Measurements from ENCODE around the gene ABLIM2. TPM values are rescaled to one million over a fixed set of nuclear protein-coding genes. Genes with fewer than 3 reads are reported as not detected.

The ABLIM2 gene
- total and polyA plus RNA-seq, 2 donors (not counting 1 experiment from before 2014, with no cell fraction given) = 3.3 to 79.0 TPM

- no peak for TF ChIP-seq EZH2 (IDR thresholded peaks at IDR 0.05; ENCODE audit: borderline replicate concordance, insufficient read depth, low read depth, low read length, poor library complexity, severe bottlenecking)
- no peak for TF ChIP-seq CTCF (IDR thresholded peaks at IDR 0.05)
- Histone ChIP-seq H4K20me1 (ENCODE audit: control insufficient read depth, insufficient read depth, low read length, poor library complexity, severe bottlenecking) (no peaks in the 10 kb centered on the region), H3K4me2 (replicated peaks; ENCODE audit: low read depth, low read length, poor library complexity, severe bottlenecking) (no peak overlapping the region), H3K27ac (ENCODE audit: low read length in 2 of 2) (no peak overlapping the region), H3K9me3 (ENCODE audit: control extremely low read depth in 1 of 3, control insufficient read depth in 2 of 3, insufficient read depth in 1 of 3, low read length in 2 of 3) (no peaks in the 10 kb centered on the region), H2AFZ (ENCODE audit: insufficient read depth, low read depth, low read length, poor library complexity, severe bottlenecking) (no peak overlapping the region), H3K9ac (ENCODE audit: low read length) (no peak overlapping the region), H3K27me3 (replicated peaks in 1 of 4; ENCODE audit: control extremely low read depth in 1 of 4, control insufficient read depth in 3 of 4, insufficient read depth in 4 of 4, low read length in 3 of 4) (peaks cover 0 to 4% (median 0%) of the 10 kb centered on the region in 4 experiments), H3K79me2 (ENCODE audit: control insufficient read depth, insufficient read depth, low read length) (no peaks in the 10 kb centered on the region), H3K4me1 (ENCODE audit: control insufficient read depth in 2 of 2, insufficient read depth in 2 of 2, low read length in 2 of 2) (no peaks in the 10 kb centered on the region), H3K4me3 (ENCODE audit: control extremely low read depth in 1 of 5, extremely low read depth in 1 of 5, insufficient read depth in 1 of 5, low read depth in 2 of 5, low read length in 4 of 5) (no peak overlapping the region), H3K36me3 (replicated peaks in 1 of 2; ENCODE audit: control extremely low read depth in 1 of 2, control insufficient read depth in 1 of 2, extremely low read depth in 1 of 2, insufficient read depth in 2 of 2, low read length in 1 of 2) (no peaks in the 10 kb centered on the region)
- Mint-ChIP-seq H3K9me3 (ENCODE audit: insufficient read depth) (no peaks in the 10 kb centered on the region), H3K27me3 (peaks cover 10% of the 10 kb centered on the region), H3K4me3 (no peak overlapping the region), H3K27ac (no peak overlapping the region), H3K4me1 (peaks cover 5% of the 10 kb centered on the region)
- intact Hi-C loops (cut with micrococcal nuclease) = no loop called here
- peak; percentile 83 for ATAC-seq (ENCODE audit: low read depth)
- CTCF ChIA-PET = interaction anchor here (1.2 to 1.9 kb wide), 2 partner anchors 8 to 26 kb away, joined by 3 to 5 read pairs; partner anchors contain the start of gene ABLIM2
- no peak for DNase-seq
- POLR2A ChIA-PET = interaction anchor here (1.4 kb wide), 1 partner anchor 49 kb away, joined by 3 read pairs; the partner anchor contains the start of gene SH3TC1
- 86% methylated on average over 24 of the region's 29 CpGs for WGBS (ENCODE audit: insufficient coverage)
Measured at GRCh38 chr4:8150152-8151090, 8.2 kb downstream of the ABLIM2 start.

GRCh38 chr4:8149664-8150063, 8.9 kb downstream of the ABLIM2 start:
- no peak for ATAC-seq (ENCODE audit: low read depth)
- peaks cover 8% of the 10 kb centered on the region for H3K27me3 Mint-ChIP-seq

More at GRCh38 chr4:8149664-8150063, 8.9 kb downstream of the ABLIM2 start:
- Histone ChIP-seq H2AFZ (ENCODE audit: insufficient read depth, low read depth, low read length, poor library complexity, severe bottlenecking) (no peak overlapping the region), H3K9me3 (ENCODE audit: control extremely low read depth in 1 of 3, control insufficient read depth in 2 of 3, insufficient read depth in 1 of 3, low read length in 2 of 3) (no peaks in the 10 kb centered on the region), H3K4me3 (ENCODE audit: control extremely low read depth in 1 of 5, extremely low read depth in 1 of 5, insufficient read depth in 1 of 5, low read depth in 2 of 5, low read length in 4 of 5) (no peak overlapping the region), H3K9ac (ENCODE audit: low read length) (no peak overlapping the region), H3K36me3 (replicated peaks in 1 of 2; ENCODE audit: control extremely low read depth in 1 of 2, control insufficient read depth in 1 of 2, extremely low read depth in 1 of 2, insufficient read depth in 2 of 2, low read length in 1 of 2) (no peaks in the 10 kb centered on the region), H3K27ac (ENCODE audit: low read length in 2 of 2) (no peak overlapping the region), H4K20me1 (ENCODE audit: control insufficient read depth, insufficient read depth, low read length, poor library complexity, severe bottlenecking) (no peaks in the 10 kb centered on the region), H3K4me2 (replicated peaks; ENCODE audit: low read depth, low read length, poor library complexity, severe bottlenecking) (no peak overlapping the region), H3K27me3 (replicated peaks in 1 of 4; ENCODE audit: control extremely low read depth in 1 of 4, control insufficient read depth in 3 of 4, insufficient read depth in 4 of 4, low read length in 3 of 4) (peaks cover 0 to 4% (median 0%) of the 10 kb centered on the region in 4 experiments), H3K79me2 (ENCODE audit: control insufficient read depth, insufficient read depth, low read length) (no peaks in the 10 kb centered on the region), H3K4me1 (ENCODE audit: control insufficient read depth in 2 of 2, insufficient read depth in 2 of 2, low read length in 2 of 2) (no peaks in the 10 kb centered on the region)
- Mint-ChIP-seq H3K27ac (no peak overlapping the region), H3K4me1 (peaks cover 5% of the 10 kb centered on the region), H3K9me3 (ENCODE audit: insufficient read depth) (no peaks in the 10 kb centered on the region), H3K4me3 (no peak overlapping the region)
- intact Hi-C loops (cut with micrococcal nuclease) = no loop called here
- DNase-seq = no peak
- no peak for TF ChIP-seq EZH2 (IDR thresholded peaks at IDR 0.05; ENCODE audit: borderline replicate concordance, insufficient read depth, low read depth, low read length, poor library complexity, severe bottlenecking)
- no peak for TF ChIP-seq CTCF (IDR thresholded peaks at IDR 0.05)
- CTCF ChIA-PET = interaction anchor here (1.9 kb wide), 1 partner anchor 27 kb away, joined by 5 read pairs; no protein-coding TSS in a partner anchor
- POLR2A ChIA-PET = interaction anchor here (0.7 kb wide), 1 partner anchor 13 kb away, joined by 6 read pairs; no protein-coding TSS in a partner anchor
- WGBS (ENCODE audit: insufficient coverage) = 89% methylated on average over 6 of the region's 7 CpGs
